Measurements from ENCODE around the gene ZNF14. TPM values are rescaled to one million over a fixed set of nuclear protein-coding genes. Genes with fewer than 3 reads are reported as not detected.

Gene ZNF14
- total and polyA plus RNA-seq, 2 experiments from 2014 or later: 4.6 to 10.2 TPM

GRCh38 chr19:19738564-19738963, 5.7 kb upstream of the ZNF14 start:
- Histone ChIP-seq H3K4me2 (no peak overlapping the region), H3F3A (replicated peaks; ENCODE audit: low read depth) (no peaks in the 10 kb centered on the region), H2AFZ (no peak overlapping the region), H3K79me2 (replicated peaks; ENCODE audit: insufficient read depth) (no peaks in the 10 kb centered on the region), H3K9me2 (ENCODE audit: insufficient read depth) (no peaks in the 10 kb centered on the region), H3K4me1 (ENCODE audit: insufficient read depth) (no peaks in the 10 kb centered on the region), H3K27ac (ENCODE audit: low read depth) (no peak overlapping the region), H3K27me3 (ENCODE audit: insufficient read depth) (no peaks in the 10 kb centered on the region), H4K20me1 (replicated peaks; ENCODE audit: insufficient read depth) (no peaks in the 10 kb centered on the region), H3K4me3 (no peak overlapping the region), H3K36me3 (ENCODE audit: insufficient read depth) (no peaks in the 10 kb centered on the region)
- no peak overlapping the region for H3K4me3 Mint-ChIP-seq
- no peak for ATAC-seq
- H3K27ac Mint-ChIP-seq: no peak overlapping the region
- TF ChIP-seq, protein P1, sequence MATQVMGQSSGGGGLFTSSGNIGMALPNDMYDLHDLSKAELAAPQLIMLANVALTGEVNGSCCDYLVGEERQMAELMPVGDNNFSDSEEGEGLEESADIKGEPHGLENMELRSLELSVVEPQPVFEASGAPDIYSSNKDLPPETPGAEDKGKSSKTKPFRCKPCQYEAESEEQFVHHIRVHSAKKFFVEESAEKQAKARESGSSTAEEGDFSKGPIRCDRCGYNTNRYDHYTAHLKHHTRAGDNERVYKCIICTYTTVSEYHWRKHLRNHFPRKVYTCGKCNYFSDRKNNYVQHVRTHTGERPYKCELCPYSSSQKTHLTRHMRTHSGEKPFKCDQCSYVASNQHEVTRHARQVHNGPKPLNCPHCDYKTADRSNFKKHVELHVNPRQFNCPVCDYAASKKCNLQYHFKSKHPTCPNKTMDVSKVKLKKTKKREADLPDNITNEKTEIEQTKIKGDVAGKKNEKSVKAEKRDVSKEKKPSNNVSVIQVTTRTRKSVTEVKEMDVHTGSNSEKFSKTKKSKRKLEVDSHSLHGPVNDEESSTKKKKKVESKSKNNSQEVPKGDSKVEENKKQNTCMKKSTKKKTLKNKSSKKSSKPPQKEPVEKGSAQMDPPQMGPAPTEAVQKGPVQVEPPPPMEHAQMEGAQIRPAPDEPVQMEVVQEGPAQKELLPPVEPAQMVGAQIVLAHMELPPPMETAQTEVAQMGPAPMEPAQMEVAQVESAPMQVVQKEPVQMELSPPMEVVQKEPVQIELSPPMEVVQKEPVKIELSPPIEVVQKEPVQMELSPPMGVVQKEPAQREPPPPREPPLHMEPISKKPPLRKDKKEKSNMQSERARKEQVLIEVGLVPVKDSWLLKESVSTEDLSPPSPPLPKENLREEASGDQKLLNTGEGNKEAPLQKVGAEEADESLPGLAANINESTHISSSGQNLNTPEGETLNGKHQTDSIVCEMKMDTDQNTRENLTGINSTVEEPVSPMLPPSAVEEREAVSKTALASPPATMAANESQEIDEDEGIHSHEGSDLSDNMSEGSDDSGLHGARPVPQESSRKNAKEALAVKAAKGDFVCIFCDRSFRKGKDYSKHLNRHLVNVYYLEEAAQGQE (IDR thresholded peaks at IDR 0.05; ENCODE audit: unreplicated experiment): no peak
- TF ChIP-seq STAT1 (IDR thresholded peaks at IDR 0.05; ENCODE audit: unreplicated experiment): no peak
- TF ChIP-seq NANOG (IDR thresholded peaks at IDR 0.05; ENCODE audit: borderline replicate concordance): no peak
- no peak for TF ChIP-seq ETS1 (IDR thresholded peaks at IDR 0.05)
- TF ChIP-seq CTCF (conservative IDR thresholded peaks at IDR 0.05; ENCODE audit: low read depth in 2 of 2): no peak
- no peak for TF ChIP-seq POLR2AphosphoS5 (IDR thresholded peaks at IDR 0.05; ENCODE audit: low read depth)
- TF ChIP-seq EZH2phosphoT487 (IDR thresholded peaks at IDR 0.05; ENCODE audit: unreplicated experiment): no peak
- no peak for TF ChIP-seq ZNF331 (CRISPR knock-in tag; IDR thresholded peaks at IDR 0.05; ENCODE audit: low read depth)
- TF ChIP-seq ZNF114 (CRISPR knock-in tag; IDR thresholded peaks at IDR 0.05): no peak
- TF ChIP-seq, protein P2, sequence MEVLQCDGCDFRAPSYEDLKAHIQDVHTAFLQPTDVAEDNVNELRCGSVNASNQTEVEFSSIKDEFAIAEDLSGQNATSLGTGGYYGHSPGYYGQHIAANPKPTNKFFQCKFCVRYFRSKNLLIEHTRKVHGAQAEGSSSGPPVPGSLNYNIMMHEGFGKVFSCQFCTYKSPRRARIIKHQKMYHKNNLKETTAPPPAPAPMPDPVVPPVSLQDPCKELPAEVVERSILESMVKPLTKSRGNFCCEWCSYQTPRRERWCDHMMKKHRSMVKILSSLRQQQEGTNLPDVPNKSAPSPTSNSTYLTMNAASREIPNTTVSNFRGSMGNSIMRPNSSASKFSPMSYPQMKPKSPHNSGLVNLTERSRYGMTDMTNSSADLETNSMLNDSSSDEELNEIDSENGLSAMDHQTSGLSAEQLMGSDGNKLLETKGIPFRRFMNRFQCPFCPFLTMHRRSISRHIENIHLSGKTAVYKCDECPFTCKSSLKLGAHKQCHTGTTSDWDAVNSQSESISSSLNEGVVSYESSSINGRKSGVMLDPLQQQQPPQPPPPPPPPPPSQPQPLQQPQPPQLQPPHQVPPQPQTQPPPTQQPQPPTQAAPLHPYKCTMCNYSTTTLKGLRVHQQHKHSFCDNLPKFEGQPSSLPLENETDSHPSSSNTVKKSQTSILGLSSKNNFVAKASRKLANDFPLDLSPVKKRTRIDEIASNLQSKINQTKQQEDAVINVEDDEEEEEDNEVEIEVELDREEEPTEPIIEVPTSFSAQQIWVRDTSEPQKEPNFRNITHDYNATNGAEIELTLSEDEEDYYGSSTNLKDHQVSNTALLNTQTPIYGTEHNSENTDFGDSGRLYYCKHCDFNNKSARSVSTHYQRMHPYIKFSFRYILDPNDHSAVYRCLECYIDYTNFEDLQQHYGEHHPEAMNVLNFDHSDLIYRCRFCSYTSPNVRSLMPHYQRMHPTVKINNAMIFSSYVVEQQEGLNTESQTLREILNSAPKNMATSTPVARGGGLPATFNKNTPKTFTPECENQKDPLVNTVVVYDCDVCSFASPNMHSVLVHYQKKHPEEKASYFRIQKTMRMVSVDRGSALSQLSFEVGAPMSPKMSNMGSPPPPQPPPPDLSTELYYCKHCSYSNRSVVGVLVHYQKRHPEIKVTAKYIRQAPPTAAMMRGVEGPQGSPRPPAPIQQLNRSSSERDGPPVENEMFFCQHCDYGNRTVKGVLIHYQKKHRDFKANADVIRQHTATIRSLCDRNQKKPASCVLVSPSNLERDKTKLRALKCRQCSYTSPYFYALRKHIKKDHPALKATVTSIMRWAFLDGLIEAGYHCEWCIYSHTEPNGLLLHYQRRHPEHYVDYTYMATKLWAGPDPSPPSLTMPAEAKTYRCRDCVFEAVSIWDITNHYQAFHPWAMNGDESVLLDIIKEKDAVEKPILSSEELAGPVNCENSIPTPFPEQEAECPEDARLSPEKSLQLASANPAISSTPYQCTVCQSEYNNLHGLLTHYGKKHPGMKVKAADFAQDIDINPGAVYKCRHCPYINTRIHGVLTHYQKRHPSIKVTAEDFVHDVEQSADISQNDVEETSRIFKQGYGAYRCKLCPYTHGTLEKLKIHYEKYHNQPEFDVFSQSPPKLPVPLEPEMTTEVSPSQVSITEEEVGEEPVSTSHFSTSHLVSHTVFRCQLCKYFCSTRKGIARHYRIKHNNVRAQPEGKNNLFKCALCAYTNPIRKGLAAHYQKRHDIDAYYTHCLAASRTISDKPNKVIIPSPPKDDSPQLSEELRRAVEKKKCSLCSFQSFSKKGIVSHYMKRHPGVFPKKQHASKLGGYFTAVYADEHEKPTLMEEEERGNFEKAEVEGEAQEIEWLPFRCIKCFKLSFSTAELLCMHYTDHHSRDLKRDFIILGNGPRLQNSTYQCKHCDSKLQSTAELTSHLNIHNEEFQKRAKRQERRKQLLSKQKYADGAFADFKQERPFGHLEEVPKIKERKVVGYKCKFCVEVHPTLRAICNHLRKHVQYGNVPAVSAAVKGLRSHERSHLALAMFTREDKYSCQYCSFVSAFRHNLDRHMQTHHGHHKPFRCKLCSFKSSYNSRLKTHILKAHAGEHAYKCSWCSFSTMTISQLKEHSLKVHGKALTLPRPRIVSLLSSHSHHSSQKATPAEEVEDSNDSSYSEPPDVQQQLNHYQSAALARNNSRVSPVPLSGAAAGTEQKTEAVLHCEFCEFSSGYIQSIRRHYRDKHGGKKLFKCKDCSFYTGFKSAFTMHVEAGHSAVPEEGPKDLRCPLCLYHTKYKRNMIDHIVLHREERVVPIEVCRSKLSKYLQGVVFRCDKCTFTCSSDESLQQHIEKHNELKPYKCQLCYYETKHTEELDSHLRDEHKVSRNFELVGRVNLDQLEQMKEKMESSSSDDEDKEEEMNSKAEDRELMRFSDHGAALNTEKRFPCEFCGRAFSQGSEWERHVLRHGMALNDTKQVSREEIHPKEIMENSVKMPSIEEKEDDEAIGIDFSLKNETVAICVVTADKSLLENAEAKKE (CRISPR knock-in tag; IDR thresholded peaks at IDR 0.05): no peak
- TF ChIP-seq EZH2 (IDR thresholded peaks at IDR 0.05; ENCODE audit: low read depth, unreplicated experiment): no peak
- TF ChIP-seq JUNB (IDR thresholded peaks at IDR 0.05; ENCODE audit: unreplicated experiment): no peak
- no peak for TF ChIP-seq CREB1 (CRISPR knock-in tag; IDR thresholded peaks at IDR 0.05; ENCODE audit: low read depth)
- no peaks in the 10 kb centered on the region for H3K4me1 Mint-ChIP-seq
- H3K9me3 Mint-ChIP-seq: peaks cover 5% of the 10 kb centered on the region; the same call in 1 of the 3 replicates
- DNase-seq (ENCODE audit: low spot score): no peak
- H3K36me3 Mint-ChIP-seq (ENCODE audit: low read depth): no peaks in the 10 kb centered on the region; the same call in 2 of the 3 replicates
- H3K27me3 Mint-ChIP-seq (ENCODE audit: insufficient read depth, low read depth, poor library complexity): peaks cover 15% of the 10 kb centered on the region

Measured in GM23338 (cell line).